Endothelial cell of umbilical vein (primary cell): ENCODE data around the gene PANK2.

Source experiments
- EZH2 ChIP-seq: IDR thresholded peaks from 2 replicates; pipeline ENCODE4 v1.6.1; 2012; ENCODE audit warnings: borderline replicate concordance, low read depth, mild to moderate bottlenecking, moderate library complexity, low read length, inconsistent platforms; ENCODE audit not compliant: severe bottlenecking
- FOS ChIP-seq: IDR thresholded peaks from 2 replicates; pipeline ENCODE4 v1.6.1; 2011; ENCODE audit warnings: mild to moderate bottlenecking, low read length, moderate library complexity, borderline replicate concordance; ENCODE audit not compliant: insufficient read depth
- GATA2 ChIP-seq: IDR thresholded peaks from 2 replicates; pipeline ENCODE4 v1.7.0; 2011; ENCODE audit warnings: low read depth, mild to moderate bottlenecking, moderate library complexity, mixed read lengths, low read length; ENCODE audit not compliant: insufficient read length, insufficient read depth
- JUN ChIP-seq: IDR thresholded peaks from 2 replicates; pipeline ENCODE4 v1.6.1; 2011; ENCODE audit warnings: borderline replicate concordance, low read depth; ENCODE audit not compliant: insufficient read length, insufficient read depth
- MYC ChIP-seq: IDR thresholded peaks from one replicate; pipeline ENCODE4 v1.6.1; 2011; ENCODE audit warnings: mild to moderate bottlenecking, low read depth, low read length
- POLR2A ChIP-seq: IDR thresholded peaks from 2 replicates; pipeline ENCODE4 v1.6.1; 2012; ENCODE audit warnings: low read depth, mild to moderate bottlenecking, control low read depth, low read length
- POLR2AphosphoS5 ChIP-seq: IDR thresholded peaks from 2 replicates; pipeline ENCODE4 v1.6.1; 2012; ENCODE audit warnings: low read depth, mild to moderate bottlenecking, control low read depth, low read length, moderate library complexity; ENCODE audit not compliant: insufficient read depth
- TF ChIP-seq, protein P1 (sequence below): IDR thresholded peaks from 2 replicates; pipeline ENCODE4 v1.6.1; 2011; ENCODE audit not compliant: insufficient read depth, insufficient read length
- TF ChIP-seq, protein P2 (sequence below), 2 donors: IDR thresholded peaks; 1 replicate in 1 of 2; 2 replicates in 1 of 2; pipeline ENCODE4 v1.5.1; 2011; ENCODE audit warnings: low read length in 2 of 2, mild to moderate bottlenecking in 2 of 2, moderate library complexity in 2 of 2, control low read depth in 1 of 2, inconsistent platforms in 1 of 2, low read depth in 1 of 2; ENCODE audit not compliant: insufficient read depth in 1 of 2; ENCODE audit errors: extremely low read depth in 1 of 2

DNA sequence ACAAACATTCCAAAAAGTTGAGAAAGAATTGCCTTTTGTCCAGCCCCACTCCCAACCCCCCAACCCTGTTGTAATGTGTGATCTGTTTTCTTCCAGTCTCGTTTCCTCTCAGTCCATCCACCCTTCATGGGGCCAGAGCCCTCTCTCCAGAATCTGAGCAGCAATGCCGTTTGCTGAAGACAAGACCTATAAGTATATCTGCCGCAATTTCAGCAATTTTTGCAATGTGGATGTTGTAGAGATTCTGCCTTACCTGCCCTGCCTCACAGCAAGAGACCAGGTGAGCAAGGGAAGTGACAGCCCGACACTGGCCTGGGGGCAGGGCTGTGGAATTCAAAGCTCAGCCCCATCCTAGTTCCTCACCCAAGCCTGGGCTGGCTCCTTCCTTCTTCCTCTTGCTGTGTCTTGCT is 34.7 kb upstream of the PANK2 start:
- TF ChIP-seq POLR2A (no peak), MYC (no peak), EZH2 (no peak), POLR2AphosphoS5 (no peak), JUN (no peak), FOS (no peak), GATA2 (no peak)
- TF ChIP-seq, protein P1, sequence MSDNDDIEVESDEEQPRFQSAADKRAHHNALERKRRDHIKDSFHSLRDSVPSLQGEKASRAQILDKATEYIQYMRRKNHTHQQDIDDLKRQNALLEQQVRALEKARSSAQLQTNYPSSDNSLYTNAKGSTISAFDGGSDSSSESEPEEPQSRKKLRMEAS = no peak
- TF ChIP-seq, protein P2, sequence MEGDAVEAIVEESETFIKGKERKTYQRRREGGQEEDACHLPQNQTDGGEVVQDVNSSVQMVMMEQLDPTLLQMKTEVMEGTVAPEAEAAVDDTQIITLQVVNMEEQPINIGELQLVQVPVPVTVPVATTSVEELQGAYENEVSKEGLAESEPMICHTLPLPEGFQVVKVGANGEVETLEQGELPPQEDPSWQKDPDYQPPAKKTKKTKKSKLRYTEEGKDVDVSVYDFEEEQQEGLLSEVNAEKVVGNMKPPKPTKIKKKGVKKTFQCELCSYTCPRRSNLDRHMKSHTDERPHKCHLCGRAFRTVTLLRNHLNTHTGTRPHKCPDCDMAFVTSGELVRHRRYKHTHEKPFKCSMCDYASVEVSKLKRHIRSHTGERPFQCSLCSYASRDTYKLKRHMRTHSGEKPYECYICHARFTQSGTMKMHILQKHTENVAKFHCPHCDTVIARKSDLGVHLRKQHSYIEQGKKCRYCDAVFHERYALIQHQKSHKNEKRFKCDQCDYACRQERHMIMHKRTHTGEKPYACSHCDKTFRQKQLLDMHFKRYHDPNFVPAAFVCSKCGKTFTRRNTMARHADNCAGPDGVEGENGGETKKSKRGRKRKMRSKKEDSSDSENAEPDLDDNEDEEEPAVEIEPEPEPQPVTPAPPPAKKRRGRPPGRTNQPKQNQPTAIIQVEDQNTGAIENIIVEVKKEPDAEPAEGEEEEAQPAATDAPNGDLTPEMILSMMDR (IDR thresholded peaks at IDR 0.05; ENCODE audit: extremely low read depth in 1 of 2, insufficient read depth in 1 of 2, low read depth in 1 of 2, low read length in 2 of 2) = no peak
